GM18520 (cell line): ENCODE data around the gene TIMP3.

ENCODE experiments used
- ATAC-seq: cut with Tn5 transposase; IDR thresholded peaks from one replicate; pipeline ENCODE4 v1.9.1; 2021; ENCODE audit not compliant: unreplicated experiment

TIMP3 gene

DNA sequence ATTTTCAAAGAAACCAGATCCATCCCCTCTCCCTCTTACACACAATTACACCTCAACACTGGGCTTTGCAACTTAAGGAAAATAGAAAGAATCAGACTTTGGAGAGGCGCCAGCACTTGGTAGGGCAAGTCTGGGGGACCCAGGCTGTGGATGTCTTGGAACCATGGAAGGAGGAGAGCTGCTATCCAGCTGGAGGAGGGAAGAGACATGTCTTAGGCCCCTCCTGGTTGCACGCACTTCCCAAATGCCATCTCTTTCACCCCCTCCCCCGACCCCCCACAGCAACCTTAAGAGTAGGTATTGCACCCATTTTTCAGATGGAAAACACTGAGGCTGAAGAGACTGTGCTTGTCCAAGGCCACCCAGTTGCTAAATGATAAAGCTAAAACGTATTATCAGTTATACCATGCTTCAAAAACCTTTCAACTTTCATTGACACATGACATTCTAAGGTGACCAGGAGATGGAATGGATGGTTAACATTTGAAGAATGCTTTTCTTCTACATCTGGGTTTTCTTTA lies 3.9 kb downstream of the TIMP3 start:
- no peak for ATAC-seq

DNA sequence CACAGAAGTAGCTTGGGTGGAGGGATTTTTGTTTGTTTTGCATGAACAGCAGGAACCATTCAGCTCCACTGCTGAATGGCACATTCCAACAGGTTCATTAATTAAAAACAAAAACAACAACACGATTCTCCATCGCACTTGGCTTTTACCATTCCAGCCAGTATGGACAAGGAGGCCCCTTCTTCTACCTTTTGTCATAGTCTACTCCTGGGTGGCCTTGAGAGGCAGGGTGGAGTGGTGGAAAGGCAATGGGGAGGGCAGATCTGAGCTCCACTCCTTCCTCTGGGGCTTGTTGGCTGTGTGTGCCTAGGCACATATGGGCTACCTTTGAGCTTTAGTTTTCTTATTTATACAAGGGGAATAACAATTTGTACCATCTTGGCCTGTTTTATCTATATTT lies 4.8 kb downstream of the TIMP3 start:
- ATAC-seq: no peak

DNA sequence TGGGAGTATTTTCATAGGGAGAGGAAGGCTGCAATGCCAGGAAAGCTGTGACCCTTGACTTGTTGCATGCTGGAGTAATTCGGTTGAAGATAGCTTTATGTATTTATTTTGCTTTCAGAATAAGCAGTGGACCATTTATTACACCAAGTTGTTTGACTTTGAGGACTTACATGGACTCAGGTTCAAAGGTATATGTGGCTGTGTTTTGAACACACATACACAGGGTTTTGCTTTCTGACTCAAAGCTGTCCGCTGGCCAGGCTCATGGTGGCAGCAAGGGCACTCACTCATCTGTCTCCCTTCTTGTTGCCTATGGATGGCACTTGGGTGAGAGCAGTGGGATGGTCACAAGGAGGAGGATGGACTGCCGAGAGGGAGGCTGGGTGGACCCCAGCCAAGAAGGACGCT lies 6.5 kb downstream of the TIMP3 start:
- no peak for ATAC-seq

DNA sequence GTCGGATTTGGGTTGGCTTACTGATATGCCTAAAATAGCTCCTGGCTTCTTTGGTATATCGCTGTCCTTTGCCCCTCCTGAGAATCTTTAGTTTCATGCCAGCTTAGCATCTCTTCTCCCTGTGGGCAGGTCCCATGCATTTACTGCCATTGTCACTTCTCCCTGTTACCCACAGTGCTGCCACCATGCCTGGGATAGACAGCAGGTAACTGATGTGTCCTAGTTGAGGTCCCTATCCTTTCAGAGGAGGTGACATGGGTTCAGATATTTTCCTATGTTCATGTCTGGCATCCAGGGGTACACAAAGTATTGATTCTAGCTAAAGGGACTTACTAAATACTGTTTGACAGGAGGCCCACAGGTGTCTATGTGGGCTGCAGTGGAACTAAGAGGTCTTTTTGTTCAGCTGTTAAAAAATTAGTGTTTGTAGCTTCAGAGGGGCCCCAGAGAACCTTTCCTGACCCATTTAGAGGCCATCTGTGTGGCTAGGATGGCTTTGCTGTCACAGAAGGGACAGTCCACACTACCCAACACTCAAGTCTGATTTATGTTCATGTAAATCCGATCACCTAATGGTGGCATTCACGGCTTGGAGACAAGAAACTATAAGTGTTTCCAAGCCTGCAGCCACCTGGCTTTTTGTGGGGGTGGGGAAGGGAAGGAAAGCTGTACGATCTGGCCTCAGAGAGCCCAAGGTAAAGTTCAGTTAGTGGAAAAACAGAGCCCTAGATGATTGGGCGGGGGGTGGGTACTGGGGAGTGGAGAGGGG lies 8.5 kb downstream of the TIMP3 start:
- ATAC-seq: no peak

DNA sequence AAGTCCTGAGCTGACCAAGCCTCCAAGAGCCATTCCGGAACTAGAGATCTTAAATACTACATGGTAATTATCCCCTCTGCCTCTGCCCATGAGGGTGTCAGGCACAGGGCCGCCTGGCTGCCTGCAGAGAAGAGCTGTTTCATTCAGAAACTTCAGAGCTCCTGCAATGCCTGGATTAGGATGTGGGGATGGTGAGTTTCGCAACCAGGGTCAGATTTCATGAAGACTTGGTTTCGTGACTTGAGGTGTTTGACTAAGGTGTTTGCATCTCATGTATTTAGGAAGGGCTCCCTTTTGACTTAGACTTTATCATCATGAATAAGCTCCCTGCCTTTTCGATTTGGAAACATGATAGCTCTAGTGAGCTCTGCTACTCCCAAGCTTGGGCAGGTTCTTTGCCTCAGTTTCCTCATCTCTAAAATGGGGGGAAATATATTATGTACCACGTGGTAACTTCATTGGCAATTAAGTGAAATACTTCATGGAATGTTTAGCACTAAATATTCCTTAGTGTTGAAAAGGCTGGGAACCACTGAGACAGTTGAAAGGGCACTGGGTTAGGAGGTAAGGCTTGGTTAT lies 9.1 kb downstream of the TIMP3 start:
- no peak for ATAC-seq

DNA sequence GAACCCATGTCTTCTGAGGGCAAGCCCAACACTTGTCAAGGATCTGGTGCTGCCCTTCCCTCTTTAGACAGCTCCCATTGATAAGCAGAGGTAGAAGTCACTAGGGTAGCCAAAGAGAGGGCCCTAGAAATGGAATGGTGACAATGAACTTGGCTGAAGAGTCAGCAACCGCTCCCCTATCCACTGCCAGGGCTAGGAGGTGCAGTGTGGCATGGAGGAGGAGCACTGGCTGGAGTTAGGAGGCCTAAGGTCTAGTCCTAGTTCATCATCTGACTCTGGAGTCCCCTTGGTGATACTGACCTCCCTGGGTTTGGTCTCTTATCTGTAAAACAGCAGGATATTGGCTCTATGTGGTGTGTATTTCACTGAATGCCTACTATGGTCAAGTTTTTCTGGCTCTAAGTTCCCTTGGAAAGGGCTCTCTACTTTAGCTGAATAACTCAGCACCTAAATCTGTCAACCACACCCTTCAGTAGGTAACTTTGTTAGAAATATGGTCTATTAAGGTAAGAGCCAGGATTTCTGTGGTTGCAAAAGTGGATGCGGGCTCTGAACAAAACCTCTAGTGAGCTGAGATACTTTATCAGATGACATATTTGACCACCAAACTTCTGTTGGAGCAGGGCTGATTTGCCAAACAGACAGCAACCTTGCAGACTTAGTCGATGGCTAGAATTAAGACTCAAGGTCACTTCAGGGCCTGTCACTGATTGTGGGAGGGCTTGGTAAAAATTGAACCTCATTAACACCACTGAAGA lies 10.5 kb downstream of the TIMP3 start:
- ATAC-seq: no peak

DNA sequence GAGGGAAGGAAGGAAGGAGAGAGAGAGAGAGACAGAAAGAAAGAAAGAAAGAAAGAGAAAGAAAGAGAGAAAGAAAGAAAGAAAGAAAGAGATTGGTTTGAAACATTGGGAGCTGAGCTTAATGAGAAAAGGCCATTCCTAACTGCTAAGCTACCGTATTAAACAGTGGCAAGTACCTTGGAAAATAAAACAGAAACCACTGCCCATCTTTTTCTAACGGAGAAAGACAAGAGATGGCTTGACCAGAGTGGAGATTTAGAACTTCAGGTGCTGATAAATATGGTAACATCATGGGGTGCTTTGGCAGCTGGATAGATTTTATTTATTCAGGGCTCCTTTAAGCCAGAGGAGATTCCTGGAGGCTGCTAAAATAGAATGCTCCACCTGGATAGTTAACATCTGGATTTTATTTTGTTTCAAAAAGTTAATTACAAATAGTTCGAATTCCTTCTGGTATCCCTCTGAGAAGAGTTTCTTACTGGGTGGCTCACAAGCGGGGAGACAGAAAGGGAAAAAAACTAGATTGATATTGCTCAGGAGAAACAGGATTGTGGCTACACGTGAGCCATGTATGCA lies 12.9 kb downstream of the TIMP3 start:
- ATAC-seq: no peak

DNA sequence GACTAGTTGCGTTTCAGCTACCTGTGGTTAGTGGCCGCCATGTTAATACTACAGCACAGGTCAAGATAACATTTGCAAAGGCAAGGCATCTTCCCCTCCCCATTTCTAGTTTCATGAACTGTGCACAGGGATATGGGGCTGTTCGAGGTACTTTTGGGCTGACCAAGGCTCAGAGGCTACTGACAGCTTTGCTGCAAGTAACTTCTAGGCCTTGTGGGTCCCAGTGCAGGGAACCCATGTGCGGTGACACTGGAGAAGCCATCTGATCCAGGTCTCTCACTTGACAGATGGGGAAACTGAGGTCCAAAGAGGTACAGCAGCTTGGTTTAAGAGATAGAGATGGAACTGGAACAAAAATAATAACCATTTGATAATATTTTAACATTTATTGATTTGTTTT lies 13.6 kb downstream of the TIMP3 start:
- no peak for ATAC-seq

DNA sequence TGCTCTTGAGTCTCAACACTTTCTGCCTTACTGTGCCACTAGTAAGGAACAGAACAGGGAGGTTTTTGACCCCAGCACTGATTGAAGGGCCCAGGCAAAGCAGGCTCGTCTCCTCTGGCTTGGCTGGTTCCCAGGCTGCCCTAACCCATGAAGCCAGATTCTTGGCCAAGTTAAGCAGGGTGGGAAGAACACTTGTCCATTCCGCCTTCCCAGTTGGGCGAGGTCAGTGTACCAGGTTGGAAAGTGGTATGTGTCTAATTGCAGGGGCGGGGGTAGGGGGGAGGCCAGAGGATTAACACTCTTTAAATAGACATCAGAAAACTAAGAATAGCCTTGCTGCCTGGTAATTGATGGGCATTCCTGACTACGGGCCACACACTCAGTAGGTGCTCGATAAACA lies 14.4 kb downstream of the TIMP3 start:
- no peak for ATAC-seq

DNA sequence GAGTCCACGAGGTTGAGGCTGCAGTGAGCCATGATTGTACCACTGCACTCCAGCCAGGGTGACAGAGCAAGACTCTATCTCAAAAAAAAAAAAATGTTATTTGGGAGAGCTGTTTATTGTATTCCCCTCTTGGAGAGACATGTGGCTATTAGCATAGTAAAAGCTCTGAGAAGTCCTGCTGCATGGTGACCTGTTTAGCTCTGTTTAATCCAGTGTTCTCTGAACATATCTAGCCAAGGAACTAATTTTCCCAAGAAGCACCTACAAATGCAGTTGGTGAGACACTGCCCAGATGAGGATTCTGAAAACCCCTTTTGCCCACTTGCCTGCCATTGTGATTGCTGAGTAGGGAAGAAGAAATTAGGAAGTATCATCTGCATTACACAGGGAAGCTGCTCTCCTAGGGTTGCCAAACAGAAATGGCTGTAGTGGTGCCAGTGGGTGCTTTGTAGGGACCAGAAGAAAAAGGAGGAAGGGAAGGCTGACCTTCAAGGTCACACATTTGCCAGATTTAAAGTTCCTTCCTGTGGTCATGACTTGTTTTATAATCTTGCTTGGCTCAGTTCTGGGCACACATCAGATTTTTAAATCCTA lies 15.7 kb downstream of the TIMP3 start:
- ATAC-seq: no peak

DNA sequence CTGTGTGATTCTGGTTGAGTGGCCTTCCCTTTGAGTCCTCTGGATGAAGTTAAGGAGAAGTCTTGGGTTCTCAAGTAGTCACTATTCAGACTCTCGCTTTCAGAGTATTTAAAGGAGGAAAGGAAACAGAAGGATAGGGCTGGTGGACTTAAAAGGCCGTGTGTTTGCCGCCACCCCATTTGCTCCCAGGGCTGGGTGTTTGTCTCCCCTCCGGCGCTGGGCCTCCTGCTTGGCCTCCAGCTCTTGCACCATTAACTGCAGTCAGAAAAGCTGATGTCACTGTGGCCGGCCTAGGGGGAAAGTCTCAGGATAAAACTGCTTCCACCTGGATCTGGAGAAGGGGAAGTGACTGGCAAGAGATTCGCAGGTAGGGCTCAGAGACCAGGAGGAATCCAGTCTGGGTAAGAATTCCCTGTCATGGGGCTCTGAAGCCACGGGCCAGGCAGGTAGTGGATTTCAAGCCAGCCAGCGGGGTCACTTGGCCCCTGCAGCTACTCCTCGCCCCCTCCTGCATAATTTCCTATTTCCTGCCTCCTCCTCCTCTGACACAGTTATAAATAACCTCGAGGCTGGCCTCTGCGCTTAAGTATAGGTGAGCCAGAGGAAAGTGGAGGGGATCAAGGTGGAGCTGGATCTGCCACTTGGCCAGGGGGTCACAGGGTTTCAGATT lies 17.1 kb downstream of the TIMP3 start:
- ATAC-seq: no peak

DNA sequence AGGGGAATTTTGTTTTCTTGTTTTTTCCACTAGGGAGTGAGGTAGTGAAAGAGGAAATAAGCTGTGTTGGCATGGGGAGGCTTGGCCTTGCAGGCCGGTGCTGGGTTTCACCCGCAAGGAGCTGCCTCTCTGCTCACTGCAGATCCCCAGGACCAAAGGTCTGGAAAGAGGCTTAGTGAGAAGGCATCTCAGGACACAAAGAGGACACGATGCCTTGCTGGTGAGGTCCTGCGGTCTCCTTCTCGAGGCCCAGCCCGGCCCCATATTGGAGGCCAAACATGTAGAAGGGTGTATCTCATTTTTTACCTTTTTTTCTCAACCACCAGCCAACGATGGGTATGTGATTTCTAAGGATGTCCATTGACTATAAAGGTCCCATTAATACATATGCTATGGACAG lies 17.6 kb downstream of the TIMP3 start:
- ATAC-seq: no peak

DNA sequence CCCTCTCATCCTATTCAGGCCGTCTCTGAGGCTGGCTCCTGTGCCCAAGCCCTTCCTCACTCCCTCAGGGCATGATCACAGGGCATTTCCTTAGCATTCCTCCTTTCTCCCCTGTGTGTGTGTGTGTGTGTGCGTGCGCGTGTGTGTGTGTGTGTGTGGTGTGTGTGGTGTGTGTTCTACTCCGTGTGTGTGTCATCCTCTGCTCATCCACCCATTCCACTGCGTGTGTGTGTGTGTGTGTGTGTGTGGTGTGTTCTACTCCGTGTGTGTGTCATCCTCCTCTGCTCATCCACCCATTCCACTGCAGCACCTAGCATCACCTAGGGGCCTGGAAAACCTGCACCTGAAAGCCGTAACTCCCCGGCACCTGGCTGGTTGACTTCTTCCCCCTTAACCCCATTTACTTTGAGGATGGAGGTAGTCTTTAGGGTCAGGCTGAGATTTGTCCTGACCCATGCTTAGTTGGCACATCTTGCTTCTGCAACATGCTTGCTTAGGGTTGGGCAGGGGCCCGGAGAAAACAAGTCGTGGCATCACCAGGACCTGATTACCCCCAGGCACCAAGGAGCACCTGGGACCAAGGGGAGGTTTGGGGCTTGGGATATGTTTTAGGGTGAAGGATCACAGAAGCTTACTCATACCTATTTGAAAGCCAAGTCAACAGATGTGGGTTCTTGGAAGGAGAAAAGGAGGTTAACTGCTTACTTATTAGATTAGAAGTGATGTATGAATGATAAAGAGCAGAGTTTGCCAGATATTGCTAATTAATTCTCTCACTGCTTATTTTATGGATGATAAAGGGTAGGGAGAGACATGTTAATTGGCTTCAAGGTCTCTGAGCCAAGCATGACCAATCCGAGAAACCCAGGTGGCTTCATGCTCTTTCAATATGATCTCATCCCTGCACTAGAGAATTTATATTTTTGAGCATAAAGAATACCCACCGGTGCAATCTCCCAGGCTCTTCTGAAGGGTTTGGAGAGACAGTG lies 18.9 kb downstream of the TIMP3 start:
- ATAC-seq: no peak

DNA sequence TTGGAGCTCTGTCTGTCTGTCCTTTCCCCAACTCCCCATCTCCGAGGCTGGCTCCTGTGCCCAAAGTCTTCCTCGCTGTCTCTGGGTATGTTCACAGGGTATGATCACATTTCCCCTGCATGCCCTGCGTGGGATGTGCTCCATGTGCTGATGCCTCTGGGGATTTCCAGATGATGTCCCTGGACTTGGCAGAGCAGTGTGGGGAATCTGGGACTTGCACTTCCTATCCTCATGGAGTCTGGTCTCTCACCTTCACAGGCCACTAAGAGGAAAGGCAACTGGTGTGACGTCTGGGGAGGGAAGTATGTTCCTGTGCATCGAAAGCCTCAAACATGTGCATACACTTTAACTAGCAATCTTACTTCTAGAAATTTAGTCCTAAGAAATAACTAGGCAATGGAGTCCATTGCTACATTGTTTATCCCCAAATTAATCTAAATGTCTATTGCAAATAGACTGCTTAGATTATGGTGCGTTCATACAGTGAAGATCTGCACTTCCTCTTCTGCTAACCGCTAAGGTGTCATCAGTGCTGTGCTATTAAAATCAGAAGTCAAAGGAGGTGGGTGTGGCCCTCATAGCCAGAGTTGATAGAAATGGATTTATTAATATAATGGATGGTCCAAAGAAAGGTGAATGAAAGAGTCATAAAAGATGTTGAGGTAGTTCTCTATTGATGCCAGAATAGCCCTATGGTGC lies 20.8 kb downstream of the TIMP3 start:
- no peak for ATAC-seq

DNA sequence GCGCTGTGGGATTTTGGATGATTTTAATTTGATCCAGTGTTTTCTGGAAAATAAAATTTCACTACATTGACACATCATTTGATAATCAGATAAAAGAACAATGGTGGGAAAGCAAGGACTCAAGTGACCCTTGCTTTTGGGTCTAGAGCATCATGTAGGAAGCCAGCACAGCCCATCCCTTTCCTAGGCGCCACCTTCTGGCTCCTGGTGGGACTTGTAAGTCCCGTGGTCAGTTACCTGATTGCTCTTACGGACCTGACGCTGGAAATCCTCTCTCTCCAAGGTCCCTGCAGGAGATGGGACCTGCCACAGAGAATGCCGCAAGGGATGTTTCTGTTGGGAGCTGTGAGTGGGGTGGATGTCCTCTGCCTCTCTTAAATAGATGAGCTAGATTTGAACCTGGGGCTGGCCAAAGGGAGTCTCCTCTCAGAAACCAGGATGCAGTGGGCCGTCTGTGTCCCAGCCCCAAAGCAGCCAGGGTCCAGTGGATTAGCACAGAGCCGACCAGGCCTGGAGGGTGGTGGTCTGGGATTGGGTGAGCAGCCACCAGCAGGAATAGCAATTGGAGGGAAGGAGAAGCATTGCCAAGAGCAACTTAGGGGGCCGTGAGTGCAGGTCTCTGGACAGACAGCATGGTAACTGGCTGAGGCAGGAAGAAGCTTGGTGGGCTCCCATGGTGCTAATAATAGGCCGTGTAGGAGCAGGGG lies 21.7 kb downstream of the TIMP3 start:
- no peak for ATAC-seq

DNA sequence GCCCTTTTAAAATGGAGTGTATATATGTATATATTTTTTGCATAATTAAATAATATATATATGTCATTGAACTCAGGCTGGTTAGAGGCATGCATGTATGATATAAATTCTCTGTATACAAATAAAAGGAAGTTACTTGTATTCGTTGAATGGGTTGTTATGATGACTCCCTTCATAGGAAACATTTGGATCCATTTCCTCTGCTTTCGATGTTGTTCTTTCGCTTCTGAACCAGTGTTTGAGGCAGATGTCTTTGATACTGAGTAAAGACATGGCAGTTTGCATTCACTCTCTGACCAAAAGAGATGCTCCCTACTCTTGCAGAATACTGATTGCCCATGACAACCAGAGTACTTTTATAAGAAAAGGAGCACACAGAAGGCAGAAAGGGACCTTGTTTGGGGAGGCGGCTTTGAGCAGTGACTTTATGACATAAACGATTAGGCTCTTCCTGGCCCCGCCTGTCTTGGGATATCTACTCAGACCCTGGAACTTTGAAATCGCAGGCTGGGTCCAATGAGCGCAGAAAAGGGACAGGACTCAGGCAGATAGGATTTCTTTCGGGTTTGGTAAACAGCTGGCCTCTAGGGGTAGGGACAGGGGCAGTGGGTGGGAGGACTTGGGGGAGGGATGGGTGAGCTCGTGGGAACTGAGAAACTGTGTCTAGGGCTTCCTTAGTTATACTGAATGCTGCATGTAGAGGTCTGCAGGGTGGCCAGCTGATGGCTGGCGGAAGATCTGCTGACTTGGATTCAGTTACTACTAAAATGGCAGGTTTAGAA lies 23.2 kb downstream of the TIMP3 start:
- ATAC-seq: no peak

DNA sequence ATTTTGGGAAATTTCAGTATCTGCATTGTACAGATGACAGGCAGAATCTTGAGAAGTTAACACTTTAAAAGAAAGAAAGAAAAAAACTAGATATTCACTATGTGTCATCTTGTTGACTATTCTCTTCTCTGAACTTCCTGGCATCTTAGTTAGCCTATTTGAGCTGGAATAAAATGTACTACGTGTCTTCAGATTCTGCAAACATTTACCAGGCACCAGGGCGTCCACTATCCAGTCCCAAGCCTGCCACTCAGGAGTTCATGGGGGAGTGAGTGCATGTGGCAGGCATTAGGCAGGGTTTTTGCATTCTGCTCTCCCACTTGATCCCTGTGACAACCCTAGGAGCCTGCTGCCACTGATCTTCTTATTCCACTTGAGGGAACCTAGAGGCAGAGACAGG lies 25.0 kb downstream of the TIMP3 start:
- no peak for ATAC-seq
